Hypothalamus (tissue), 51 donors: ENCODE results near the gene ZCCHC2.

Source experiments
- DNase-seq, 51 donors: peaks; one replicate each; lab custom pipeline; 2025; lab: John Stamatoyannopoulos, UW

The ZCCHC2 gene

DNA sequence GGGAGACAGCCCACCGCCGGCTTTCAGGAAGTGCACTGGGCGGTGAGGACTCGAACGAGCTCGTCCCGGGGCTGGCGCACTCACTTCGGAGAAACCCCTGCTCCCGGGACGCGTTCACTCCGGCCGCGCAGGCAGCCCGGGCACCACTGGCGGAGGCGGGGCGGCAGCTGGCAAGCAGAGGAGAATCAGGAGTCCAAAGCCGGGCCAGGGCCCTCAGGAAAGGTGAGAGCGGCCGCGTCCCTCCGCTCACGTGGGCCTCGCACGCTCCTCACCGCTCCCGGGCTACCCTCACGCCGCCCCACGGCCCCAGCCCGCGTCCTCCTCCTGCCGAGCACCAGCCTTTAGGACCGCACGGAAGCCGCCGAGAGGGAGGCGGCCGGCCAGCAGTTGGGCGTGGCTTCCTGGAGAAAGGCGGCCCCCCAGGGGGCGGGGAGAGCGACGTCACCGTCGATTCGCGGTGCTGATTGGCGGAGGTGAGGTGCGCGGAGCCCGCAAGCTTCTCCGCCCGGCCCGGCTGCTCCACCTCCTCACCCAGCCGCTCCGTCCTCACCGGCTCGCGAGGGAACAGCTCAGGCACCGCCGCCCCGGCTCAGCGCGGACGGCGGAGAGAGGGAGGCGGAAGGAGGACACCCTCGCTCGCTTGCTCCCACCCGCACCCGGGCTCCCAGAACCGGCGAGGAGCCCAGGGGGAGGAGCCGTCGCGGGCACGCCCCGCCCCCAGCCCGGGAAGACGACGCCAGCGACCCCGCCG, at the start of gene ZCCHC2:
ZCCHC2 (plus strand) TSS at position 522 of the 751 bp plus-strand sequence. CDS start 400 bp downstream, outside the sequence.
- peak; percentile 82 to 99 (median 98) for DNase-seq

DNA sequence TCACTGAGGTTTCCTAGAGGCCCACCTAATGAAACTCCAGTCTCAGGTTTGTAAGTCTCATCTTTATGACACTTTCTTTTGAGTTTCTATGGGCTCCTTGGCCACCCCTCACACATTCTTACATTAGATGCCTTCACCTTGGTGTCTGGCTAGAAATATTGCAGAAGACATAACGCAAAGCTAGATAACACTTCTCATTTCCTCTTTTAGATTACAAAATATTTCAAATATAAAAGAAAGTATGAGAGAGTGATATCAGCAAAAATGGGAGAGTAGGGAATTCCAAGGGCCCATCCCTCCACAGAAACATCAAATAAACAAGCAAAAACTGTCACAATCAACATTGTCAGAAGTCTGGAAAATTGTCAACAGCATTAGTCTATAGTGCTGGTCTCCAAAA, 43.3 kb upstream of the ZCCHC2 start:
- DNase-seq = no peak

DNA sequence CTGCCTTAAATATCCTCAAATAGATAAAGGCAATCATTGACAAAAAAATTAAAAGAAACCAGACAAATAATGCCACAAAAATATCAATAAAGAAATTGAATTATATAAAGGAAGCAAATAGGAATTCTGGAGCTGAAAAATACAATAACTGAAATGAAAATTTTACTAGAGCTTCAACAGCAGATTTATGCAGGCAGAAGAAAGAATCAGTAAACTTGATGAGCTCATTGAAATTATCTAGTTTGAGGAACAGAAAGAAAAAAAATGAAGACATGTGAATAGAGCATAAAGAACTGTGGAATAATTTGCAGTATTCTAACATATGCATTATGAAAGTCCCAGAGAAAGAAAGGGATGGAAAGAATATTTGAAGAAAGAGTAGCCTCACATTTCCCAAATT, 41.9 kb upstream of the ZCCHC2 start:
- DNase-seq = no peak

DNA sequence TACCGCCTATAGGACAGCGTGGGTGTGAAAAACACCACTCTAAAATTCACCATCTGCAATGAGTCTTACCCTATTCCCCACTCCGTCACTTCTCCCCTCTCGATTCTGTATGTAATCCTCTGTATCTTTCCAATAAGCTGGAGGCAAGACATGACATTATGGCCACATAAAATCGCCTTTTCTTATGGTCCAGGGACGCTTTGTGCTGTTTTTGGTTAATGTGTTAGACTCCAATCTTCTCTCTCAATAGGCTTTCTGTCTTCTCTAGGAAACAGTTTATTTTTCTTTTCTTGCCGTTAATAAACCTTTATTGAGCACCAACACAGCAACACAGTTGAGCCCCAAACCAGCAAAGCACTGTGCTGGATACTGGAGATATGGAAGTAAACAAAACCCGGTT, 37.9 kb upstream of the ZCCHC2 start:
- no peak for DNase-seq

DNA sequence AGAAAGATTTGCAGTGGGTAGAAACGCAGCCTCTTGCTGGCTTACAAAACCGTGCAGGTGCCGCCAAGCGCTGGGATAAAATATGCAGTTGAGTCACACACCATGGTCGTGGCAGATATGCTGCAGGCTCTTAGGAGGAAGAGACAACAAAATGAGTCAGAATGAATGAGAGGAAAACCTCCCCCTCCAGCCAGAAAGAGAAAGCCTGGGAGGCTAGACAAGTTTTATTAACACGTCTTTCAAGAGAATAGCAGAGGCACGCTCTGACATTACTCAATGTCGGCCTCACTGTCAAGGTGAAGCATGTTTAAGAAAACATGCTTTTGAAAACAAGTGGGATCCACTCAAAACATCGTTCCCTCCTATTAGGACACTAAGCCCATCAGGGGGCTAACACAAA, 37.1 kb upstream of the ZCCHC2 start:
- DNase-seq = peak in 3 of 51 donors; percentile 14 to 40 (median 28)

DNA sequence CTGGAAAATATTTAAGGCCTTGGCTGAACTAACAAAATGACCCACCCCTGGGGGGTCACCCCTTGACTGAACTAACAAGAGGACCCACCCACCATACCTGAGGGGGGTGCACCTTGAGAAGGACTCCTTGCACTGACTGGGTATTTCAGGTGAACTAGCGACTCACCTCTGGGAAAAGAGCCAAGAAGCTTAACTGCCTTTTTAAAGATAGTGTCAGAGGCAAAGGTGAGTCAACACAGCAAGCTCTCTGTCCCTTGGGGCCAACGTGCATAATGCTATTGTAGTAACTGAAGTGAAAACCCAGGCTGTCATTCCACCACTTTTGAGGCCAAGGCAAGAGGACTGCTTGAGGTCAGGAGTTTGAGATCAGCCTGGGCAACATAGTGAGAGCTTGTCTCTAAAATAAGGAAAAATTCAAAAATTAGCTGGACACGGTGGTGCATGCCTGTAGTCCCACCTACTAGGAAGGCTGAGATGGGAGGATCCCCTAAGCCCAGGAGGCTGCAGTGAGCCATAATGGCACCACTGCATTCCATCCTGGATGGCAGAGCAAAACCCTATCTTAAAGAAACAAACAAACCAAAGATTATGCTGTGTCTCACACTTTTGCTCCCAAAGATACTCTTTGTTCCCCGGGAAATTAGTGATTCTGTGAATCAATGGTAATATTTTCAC, 36.4 kb upstream of the ZCCHC2 start:
- DNase-seq = no peak

DNA sequence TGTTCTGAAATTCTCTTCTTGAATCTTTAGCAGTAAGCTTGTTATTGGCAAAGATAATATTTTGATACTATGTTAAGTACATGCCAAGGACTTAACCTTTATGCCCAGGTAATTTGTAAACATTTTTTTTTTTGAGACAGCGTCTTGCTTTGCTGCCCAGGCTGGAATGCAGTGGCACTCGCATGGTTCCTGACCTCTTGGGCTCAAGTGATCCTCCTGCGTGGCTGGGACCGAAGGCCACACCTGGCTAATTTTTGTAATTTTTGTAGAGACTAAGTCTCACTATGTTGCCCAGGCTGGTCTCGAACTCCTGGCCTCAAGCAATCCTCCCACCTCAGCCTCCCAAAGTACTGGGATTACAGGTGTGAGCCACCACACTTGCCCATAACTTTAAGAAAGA, 35.7 kb upstream of the ZCCHC2 start:
- no peak for DNase-seq

DNA sequence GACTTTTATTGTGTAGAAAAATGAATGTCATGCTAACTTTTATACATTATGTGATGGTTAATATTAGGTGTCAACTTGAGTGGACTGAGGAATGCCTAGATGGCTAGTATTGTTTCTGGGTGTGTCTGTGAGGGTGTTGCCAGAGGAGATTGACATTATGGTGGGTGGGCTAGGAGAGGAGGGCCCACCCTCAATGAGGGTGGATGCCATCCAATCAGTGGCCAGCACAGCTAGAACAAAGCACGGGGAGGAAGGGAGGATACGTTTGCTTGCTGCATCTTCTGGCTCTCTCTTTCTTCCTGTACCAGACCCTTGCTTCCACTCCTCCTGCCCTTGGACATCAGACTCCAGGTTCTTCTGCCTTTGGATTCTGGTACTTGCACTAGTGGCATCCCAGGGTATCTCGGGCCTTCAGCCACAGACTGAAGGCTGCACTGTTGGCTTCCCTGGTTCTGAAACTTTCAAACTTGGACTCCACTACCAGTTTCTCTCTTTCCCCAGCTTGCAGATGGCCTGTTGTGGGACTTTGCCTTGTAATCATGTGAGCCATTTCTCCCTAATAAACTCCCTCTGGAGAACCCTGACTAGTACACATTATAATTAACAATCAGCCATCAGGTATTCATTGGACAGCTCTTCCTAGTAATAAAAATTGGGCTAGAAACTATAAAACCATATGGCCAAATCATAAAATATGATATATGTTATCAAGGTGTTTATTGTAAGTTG, 31.7 kb upstream of the ZCCHC2 start:
- DNase-seq = no peak

DNA sequence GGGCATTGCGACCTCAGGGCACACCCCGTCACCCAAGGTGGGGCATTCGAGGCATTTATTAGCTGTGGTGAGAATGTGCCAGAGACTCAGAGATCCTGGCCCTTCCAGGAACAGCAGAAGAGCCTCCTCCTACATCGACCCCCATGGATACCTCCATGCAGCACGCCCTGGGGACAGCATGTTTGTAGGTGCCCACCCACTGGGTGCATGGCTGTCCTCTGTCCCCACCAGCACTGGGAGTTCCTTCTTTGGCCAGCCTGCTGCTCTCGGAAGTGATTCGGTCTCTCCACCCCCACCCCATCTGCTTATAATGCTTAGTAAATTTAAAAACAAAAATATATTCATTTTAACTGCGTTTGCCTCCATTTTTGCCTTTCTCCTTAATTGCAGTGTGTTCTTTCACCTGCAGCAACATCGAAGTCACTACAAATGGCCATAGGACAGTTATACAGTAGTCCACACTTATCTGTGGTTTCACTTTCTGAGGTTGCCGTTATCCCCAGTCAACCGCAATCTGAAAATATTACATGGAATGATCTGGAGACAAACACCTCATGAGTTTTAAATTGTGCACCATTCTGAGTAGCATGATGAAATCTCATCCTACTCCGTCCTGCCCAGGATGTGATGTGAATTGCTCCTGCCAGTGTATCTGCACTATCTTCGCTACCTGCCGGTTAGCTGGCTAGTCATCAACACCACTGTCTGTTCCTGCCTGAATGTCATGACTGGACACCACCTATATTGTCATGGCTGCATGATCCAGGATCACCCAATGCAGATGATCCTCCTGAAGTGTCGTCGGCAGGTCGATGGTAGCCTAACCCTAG, 29.6 kb upstream of the ZCCHC2 start:
- DNase-seq = no peak

DNA sequence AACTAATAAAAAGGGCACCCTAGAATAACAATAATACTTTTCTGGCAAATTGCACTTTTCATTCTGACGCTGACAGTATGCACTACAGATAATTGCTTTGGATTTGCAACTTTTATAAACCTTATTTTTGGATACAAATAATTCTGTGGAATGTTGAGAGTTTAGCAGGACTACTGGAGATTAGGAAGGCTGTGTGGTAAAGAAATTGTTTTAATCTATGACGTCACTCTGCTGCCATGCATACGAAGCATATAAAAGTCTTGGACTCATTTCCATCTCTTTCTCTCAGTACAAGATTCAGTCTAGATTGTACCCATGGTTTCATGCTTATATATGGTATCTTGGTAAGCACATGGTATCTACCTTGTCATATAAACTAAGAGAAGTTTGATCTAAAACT, 28.1 kb upstream of the ZCCHC2 start:
- no peak for DNase-seq

DNA sequence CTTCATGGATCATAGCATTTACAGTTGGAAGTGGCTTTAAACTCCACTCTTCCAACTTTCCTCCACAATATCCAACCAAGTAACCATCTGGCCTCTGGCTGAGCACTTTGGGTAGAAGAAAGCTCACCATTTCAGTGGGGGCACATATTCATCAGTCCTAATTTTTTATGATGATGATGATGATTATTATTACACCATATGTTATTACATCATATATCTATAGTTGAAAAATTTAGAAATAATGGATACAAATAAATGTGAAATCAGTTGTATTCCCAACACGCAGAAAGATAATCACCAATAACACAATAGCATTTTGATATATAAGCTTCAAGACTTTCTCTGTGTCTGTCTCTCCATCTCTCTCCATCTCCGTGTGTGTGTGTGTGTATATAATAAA, 26.6 kb upstream of the ZCCHC2 start:
- DNase-seq = no peak

DNA sequence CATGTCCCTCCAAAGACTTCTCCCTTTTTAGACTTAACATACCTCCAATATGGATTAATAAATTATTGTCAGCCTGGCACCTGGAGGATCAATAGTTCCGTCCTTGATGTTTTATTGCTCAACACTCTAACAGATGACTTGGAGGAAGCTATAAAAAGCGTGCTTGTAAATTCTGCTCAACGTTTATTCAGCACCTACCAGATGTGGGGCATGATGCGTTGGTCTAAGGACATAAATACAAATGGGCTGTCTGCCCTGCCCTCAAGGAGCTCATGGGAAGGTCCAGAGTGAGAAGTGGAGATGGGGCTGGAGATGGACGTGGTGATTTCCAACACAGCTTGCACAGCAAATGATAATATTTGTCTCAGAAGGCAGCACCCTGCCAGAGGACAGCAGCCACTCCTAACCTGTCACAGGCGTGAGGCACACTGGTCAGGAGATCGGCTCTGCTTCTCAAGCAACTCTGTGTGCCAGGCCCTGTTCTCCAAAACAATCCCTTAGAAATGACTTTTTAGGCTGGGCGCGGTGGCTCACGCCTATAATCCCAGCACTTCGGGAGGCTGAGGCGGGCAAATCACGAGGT, 25.5 kb upstream of the ZCCHC2 start:
- no peak for DNase-seq

DNA sequence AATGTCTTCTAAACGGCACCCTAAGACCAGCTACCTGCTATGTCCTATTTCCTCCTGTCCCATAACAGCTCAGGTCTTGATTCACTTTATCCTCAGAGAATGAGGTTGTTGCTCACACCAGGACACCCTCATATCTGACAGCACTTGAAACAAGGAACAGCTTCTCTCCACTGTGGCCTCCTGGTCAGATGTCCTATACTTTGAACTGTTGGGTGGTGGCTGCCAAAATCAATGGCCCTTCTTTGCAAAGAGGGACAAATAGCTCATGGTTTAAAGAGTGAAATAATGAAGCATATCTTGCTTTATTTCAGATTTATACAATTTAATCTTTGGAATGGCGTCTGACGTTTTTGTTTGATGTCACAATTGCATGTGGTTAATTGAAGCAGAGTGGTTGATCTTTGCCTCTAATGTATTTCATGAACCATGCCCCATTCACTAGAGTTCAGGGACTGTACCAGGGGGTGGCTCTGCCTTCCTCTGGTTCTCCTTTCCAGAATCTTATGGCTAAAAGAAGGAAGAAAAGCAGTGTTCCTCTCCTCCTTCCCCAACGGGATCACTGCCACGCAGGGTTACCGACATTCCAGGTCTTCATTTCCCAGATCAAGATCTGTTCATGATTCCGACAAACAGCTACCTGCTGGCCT, 24.1 kb upstream of the ZCCHC2 start:
- DNase-seq = no peak

DNA sequence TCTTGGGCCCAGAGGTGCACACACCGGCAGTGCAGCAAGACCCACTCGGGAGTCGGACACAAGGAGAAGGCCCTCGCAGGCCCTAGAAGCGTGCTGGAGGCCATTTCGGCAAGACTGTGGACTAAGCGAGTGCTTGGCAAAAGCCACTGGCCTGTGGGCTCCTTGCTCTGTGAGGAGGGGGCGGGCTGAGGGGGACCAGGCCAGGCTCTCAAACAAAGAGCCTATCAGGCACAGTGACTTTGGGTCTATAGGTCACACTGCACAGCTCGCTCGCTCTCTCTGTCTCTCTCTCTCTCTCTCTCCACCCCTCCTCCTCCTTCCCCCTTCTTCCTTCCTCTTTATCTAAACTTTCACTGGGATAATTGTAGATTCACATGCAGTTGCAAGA, 23.6 kb upstream of the ZCCHC2 start:
- no peak for DNase-seq

DNA sequence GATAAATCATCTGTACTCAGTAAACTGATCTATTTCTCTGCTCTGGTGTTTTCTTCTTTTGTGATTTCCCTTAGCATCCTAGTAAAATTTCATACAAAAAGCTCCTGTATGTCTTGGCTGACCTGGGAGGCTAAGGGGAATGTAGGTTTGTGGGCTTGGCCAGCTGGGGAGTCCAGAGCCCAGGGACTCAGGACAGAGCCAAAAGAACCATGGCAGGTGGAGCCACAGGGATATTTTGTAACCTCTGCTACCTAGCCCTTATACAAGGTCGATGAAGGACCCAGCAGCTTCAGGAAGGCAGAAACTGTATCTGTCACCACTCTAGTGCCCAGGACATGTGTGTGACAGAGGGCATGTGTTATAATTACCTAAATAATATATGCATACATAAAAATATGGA, 22.7 kb upstream of the ZCCHC2 start:
- DNase-seq = no peak

DNA sequence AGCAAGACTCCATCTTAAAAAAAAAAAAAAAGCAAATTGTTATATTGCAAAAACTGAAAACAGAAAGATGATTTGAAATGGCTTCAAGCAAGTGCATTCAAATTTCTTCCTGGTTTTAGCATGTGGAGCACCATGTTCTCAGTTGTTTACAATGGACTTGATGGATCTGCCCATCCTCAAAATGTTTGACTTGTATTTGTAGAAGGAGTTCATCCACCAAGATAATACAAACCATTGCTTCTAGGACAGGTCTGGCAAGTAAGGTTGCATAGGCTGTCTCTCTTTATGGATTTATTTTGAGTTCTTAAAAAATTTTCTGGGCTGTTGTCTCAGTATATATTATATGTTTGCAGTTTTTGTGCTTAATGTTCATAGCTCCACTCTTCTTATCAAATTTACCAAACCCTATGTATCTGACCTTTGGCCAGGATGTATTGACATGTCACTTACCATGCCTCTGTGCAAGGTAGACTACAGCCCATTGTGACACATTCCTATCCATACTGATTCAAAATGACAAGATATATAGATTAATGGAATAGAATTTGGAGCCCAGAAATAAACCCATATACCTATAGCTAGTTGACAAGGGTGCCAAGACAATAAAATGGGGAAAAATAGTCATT, 21.7 kb upstream of the ZCCHC2 start:
- no peak for DNase-seq

DNA sequence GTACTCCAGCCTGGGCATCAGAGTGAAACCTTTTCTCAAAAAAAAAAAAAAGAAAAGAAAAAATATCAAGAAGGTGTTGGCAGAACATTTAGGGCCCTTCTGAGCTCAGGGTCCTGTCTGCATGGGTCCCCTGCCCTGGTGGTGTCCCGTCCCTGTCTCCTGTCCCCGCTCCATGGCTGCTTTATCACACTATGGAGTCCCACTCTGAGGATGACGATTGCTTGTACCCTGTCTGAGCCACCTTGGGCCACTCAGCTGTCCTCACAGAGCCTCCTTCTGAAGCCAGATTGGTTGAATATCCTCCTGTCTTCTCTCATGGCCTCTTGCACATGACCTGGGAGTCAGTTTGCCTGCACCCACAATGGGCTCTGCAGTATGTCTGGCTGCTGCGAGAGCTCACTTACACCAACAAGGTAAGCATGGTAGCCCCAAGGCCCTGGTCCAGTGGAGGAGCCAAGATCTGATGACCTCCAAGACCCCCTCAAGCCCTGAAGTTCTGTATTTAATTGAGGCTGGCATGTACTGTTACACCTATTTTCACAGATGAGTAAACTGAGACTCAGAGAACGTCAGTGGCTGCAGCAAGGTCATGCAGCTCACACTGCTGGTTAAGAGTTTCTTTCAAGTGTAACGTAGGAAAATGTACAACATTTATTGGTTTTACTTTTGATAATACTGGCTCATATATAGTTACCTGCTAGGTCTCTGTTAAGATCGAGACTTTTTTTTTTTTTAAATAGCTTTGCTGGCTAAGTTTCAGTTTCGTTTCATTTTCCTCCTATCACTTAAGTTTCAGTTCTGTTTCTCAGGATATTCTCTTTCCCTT, 16.9 kb upstream of the ZCCHC2 start:
- DNase-seq = no peak

DNA sequence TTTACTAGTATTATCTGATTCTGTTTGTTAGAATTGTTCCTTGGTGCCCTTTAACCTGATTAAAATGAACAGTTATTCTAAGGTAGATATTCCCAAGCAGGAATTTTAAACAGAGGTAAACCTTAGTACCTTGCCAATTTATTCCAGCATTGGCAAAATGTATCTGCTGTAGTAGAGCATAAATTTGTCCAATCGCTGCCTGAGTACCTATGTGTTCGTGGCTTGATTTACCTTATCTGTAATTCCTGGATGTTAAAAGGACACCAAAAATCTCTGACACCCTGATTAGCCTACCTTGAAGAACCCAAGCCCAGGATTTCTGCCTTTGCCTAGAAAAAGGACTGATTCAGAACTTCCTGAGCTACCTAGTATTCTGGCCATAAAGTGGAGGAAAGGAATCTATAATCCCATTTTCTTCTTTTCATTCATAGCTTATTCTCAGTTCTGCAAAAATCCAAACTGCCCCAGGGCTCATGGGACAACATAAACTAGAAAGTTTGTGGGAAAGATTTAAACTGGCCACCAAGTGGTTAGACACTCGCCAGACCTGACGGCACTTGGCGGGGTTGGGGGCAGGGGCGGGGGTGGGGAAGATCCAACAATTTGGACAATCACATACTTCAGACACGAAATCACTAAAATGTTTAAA, 16.2 kb upstream of the ZCCHC2 start:
- DNase-seq = no peak
